GM19455 (cell line): ENCODE data around the gene PAN3.

Experiments
- ATAC-seq: cut with Tn5 transposase; IDR thresholded peaks from one replicate; pipeline ENCODE4 v1.9.1; 2021; ENCODE audit not compliant: unreplicated experiment

Gene PAN3

DNA sequence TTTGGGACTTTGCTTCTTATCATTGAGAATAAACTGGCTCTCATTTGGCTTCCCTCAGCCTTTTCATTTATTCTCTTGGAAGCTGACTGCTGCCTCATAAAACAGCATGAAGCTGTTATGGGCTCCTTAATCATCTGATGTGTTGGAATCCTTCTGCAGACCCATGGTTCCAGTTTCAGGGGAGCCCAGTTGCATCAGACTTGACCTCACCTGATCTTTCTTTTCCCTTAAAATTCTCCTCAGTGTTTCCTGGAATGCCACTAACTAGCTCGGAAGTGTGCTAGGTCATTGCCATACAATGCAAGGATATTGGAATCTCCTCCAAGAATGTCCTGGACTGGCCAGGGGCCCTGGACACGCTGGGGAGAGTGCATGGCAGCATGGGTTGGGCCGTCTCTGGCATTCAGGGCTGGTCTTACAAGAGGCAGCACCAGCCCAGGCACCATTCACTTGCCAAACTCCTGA is 197.9 kb downstream of the PAN3 start:
- ATAC-seq = no peak

DNA sequence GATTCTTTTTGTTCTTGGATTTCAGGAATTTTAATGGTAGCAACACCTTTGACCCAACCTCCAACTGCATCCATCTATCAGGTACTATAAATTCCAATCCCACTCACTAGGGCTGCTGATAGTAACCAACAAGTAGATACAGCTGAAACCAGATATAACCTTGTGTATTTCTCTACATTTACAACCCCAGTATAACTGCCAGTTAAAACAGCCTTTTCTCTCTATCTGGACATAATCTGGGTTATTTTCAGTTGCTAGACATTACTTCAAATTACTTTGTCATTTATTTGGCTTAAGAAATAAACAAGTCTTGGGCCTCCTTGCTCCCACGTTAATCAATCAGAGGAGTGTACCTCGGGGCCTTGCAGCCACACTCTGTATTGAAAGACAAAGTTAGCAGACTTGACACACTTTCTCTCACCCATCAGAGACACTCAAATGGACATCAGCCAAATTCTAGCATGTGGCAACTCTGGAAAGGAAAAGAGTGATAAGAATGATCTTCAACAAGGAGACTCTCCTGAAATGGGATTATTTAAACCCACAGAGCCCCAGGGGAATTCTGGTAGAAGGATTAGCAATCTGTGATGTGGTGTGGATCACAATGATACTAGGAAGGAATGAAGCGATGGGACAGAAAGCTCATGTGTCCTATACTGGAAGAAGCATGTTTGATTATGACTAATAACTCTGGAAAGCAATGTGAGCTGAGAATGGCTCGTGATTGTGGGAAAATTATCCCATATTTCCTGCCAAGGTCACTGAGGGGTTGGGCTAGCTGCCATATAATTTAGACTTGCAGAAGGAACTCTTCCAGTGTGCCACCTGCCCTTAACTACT is 199.0 kb downstream of the PAN3 start:
- no peak for ATAC-seq

DNA sequence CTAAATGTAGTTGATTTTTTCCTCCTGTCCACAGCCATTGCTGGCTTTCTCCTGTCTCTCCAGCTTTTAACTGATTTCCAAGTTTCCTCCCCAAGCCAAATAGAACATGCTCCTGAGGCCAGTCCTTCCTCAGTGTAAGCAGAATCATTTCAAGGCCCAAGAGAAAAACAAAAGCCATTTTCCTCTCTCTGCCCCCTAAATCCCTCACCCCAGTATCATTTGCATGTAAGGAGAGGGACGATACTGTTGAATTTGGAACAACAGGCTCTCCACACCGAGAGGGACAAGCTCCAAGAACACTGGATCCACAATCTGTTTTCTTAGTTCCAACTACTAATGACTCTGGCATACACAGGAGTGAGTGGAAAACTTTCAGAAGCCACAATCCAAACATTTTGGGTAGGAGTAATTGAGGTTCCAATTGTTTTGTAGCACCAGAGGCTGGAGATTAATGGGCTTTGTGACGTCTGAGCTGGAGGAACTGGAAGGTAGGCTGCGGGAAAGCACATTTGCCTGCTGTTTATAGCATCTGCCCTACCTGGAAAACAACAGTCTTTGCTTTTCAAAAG is 199.7 kb downstream of the PAN3 start:
- no peak for ATAC-seq

DNA sequence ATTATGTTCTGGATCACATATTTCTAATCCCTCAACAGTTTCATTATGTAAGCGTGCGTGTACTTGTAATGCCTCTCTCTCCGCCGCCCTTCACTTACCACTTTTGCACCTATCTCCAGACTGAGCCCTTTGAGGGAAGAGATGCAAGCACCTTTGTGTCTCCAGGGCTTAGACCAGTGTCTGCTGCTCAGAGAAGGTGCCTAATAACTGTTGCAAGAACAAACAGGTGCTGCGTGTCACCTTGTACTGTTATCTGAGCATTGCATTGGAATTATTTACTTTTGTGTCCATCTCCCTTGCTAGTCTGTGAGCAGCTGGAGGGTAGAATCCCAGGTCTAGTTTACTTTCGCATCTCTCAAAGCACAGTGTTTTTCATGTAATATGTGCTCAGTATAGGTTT is 200.4 kb downstream of the PAN3 start:
- no peak for ATAC-seq

DNA sequence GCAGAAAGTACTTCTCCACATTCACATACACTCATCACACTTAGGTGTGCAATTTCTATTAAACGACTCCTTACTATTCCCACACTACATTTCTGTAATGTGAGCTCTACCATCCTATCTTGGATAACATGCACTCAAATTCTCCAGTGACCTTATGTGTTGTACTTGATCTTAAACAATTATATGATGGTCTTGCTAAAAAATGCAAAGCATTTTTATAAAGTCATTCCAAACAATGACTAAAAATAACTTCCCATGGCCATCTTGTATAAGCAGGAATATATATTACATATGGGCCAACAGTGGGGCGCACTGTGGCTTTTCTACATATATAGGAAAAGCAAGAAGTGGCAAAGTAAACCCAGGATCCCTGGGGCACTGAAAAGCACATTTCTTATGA is 201.1 kb downstream of the PAN3 start:
- no peak for ATAC-seq

DNA sequence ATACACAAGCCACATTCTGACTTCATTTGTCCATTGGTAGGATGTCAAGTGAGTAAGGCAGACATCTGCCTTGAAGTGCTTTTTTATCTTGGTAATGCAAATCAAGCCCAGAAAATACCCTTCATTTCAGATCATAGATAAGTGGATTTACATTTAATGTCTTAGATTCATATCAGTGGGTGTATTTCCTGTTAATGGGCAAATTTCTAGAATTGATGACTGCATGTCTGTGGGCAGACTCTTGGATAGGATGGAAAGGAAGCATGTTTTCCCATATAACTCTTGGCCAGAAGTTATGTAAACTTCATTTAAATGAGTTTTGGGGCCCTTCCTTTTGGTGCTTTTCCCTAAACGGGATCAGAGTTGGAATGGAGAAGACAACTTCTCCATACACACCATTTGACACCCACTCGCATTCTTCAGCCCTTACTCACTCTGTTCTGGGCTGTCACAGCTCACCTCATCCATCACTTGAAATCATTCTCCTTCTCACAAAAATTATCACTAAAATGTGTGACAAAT is 202.0 kb downstream of the PAN3 start:
- no peak for ATAC-seq

DNA sequence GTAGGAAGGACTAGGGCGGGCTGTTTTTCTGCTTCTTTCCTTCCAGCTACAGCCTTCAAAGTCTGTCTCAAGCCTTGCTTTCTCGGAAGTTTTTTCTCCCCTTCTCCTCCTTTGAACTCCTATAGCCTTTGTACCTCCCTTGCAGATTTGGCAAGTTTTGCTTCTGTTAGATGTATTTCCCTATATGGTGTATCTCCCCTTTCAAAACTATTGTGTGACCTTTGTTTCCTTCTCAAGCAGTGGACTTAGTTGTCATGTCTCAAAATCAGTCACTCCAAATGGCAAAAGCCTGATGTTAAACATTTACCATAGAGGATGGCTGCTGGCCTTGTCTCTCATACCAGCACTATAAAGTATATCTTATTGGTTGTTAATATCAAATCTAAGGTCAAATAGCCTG is 203.9 kb downstream of the PAN3 start:
- no peak for ATAC-seq

DNA sequence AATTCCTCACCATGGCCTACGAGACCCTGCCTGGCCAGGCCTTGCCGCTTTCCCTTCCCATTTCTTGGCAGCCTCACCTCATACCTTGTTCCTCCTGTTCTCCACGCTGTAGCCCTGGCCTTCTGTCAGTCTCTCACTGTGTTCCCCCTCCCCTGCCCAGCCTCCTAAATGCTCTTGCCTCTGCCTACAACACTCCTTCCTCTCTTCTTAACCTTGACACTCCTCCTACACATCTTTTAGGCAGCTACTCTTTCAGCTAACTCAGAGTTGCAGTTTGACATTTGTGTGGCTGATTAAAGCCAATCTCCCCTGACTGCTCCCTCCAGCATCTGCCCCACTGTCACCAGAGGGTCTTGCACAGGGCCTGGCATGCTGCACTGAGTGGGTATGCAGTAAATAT is 205.8 kb downstream of the PAN3 start:
- ATAC-seq = no peak
